WERI-Rb-1 (cell line): ENCODE results near the gene SRRM5.

ENCODE experiments used
- DNase-seq: peaks from one replicate; pipeline ENCODE4 v3.0.0-alpha.2; 2020
- H3K27ac ChIP-seq: fragments of 250-450 bp; sonication (Bioruptor Pico); 2 replicates; pipeline ENCODE4 v1.5.1; 2020; ENCODE audit warnings: mild to moderate bottlenecking, moderate library complexity
- H3K27me3 ChIP-seq: fragments of 250-450 bp; sonication (Bioruptor Pico); 2 replicates; pipeline ENCODE4 v1.5.1; 2021; ENCODE audit warnings: mild to moderate bottlenecking, low read depth, moderate library complexity; ENCODE audit not compliant: insufficient read depth, severe bottlenecking
- H3K36me3 ChIP-seq: fragments of 250-450 bp; sonication (Bioruptor Pico); 2 replicates; pipeline ENCODE4 v1.5.1; 2020; ENCODE audit warnings: mild to moderate bottlenecking, moderate library complexity
- H3K4me3 ChIP-seq: 2 replicates; pipeline ENCODE4 v1.5.1; 2011; ENCODE audit warnings: low read depth, mild to moderate bottlenecking, control low read depth, low read length
- H3K9me3 ChIP-seq: fragments of 250-450 bp; sonication (Bioruptor Pico); 2 replicates; pipeline ENCODE4 v1.5.1; 2021; ENCODE audit warnings: mild to moderate bottlenecking, moderate library complexity; ENCODE audit not compliant: severe bottlenecking
- CTCF ChIP-seq: IDR thresholded peaks from 2 replicates; pipeline ENCODE4 v1.5.1; 2011; ENCODE audit warnings: low read depth, mild to moderate bottlenecking, control low read depth, inconsistent platforms, low read length

SRRM5 gene

GRCh38 chr19:43616954-43617353 lies 5.1 kb downstream of the SRRM5 start:
- Histone ChIP-seq H3K9me3 (no peaks in the 10 kb centered on the region), H3K27me3 (no peaks in the 10 kb centered on the region), H3K27ac (no peak overlapping the region), H3K4me3 (no peak overlapping the region), H3K36me3 (peaks cover 17% of the 10 kb centered on the region)
- no peak for DNase-seq
- no peak for TF ChIP-seq CTCF

- Histone ChIP-seq H3K9me3 (no peaks in the 10 kb centered on the region), H3K4me3 (peak overlapping the region; percentile 70), H3K27ac (peak overlapping the region; percentile 99), H3K27me3 (no peaks in the 10 kb centered on the region), H3K36me3 (peaks cover 13% of the 10 kb centered on the region)
- no peak for TF ChIP-seq CTCF
- DNase-seq = peak; percentile 72
Observed at GRCh38 chr19:43618921-43619261, 7.0 kb downstream of the SRRM5 start.

- Histone ChIP-seq H3K36me3 (peaks cover 15% of the 10 kb centered on the region), H3K4me3 (peak within 1 kb of the TSS; percentile 70), H3K27ac (peak within 1 kb of the TSS; percentile 99), H3K27me3 (no peaks in the 10 kb centered on the region), H3K9me3 (no peaks in the 10 kb centered on the region)
- no peak for TF ChIP-seq CTCF
- DNase-seq = peak; percentile 97
Observed at GRCh38 chr19:43619262-43620060, 7.6 kb downstream of the SRRM5 start, which contains the start of gene ZNF428. ZNF428 (minus strand) TSS chr19:43619629; CDS start chr19:43614304, 5,325 bp downstream.

GRCh38 chr19:43620061-43621001 lies 8.4 kb downstream of the SRRM5 start:
- peak overlapping the region; percentile 70 for H3K4me3 ChIP-seq
- H3K27me3 ChIP-seq = no peaks in the 10 kb centered on the region
- DNase-seq = no peak
- no peak for TF ChIP-seq CTCF
- H3K36me3 ChIP-seq = peaks cover 20% of the 10 kb centered on the region
- no peaks in the 10 kb centered on the region for H3K9me3 ChIP-seq
- H3K27ac ChIP-seq = peak overlapping the region; percentile 99

GRCh38 chr19:43622070-43622469 lies 10.2 kb downstream of the SRRM5 start:
- peaks cover 24% of the 10 kb centered on the region for H3K36me3 ChIP-seq
- no peak overlapping the region for H3K4me3 ChIP-seq
- H3K9me3 ChIP-seq = no peaks in the 10 kb centered on the region
- TF ChIP-seq CTCF = no peak
- H3K27ac ChIP-seq = no peak overlapping the region
- no peak for DNase-seq
- no peaks in the 10 kb centered on the region for H3K27me3 ChIP-seq
